HepG2 (cell line): ENCODE results near the gene TUBGCP3. TPM values are rescaled to one million over a fixed set of nuclear protein-coding genes. Genes with fewer than 3 reads are reported as not detected.

ENCODE experiments used
- CAMTA2 ChIP-seq: sonication (generic); formaldehyde crosslinking; IDR thresholded peaks from 2 replicates; pipeline ENCODE4 v1.4.0; 2020; ENCODE audit warnings: mild to moderate bottlenecking, missing genetic modification reagents, borderline replicate concordance
- GATA4 ChIP-seq: sonication (generic); IDR thresholded peaks from 2 replicates; pipeline ENCODE4 v1.6.1; 2016; ENCODE audit warnings: antibody characterized with exemption, low read depth, borderline replicate concordance
- KLF11 ChIP-seq: IDR thresholded peaks from 2 replicates; pipeline ENCODE4 v1.6.1; 2016; ENCODE audit warnings: missing compliant biosample characterization
- MTF2 ChIP-seq: sonication (generic); formaldehyde crosslinking; IDR thresholded peaks from 2 replicates; pipeline ENCODE4 v1.5.0; 2020; ENCODE audit warnings: missing genetic modification reagents, borderline replicate concordance
- NFIB ChIP-seq: sonication (generic); formaldehyde crosslinking; IDR thresholded peaks from 2 replicates; pipeline ENCODE4 v1.9.0; 2021; ENCODE audit warnings: missing genetic modification reagents, mild to moderate bottlenecking, borderline replicate concordance
- NR2F1 ChIP-seq, 2 experiments: fragments of 450-650 bp in 1 of 2; formaldehyde crosslinking in 1 of 2; IDR thresholded peaks; 2 replicates each; pipeline versions ENCODE4 v1.5.0 to v1.6.1; 2016 to 2020; ENCODE audit warnings: mild to moderate bottlenecking in 1 of 2, missing compliant biosample characterization in 1 of 2, missing genetic modification reagents in 1 of 2, moderate library complexity in 1 of 2
- PCBP2 ChIP-seq: fragments of 200-400 bp; formaldehyde crosslinking; optimal IDR thresholded peaks from 2 replicates; pipeline ENCODE3; 2018; ENCODE audit warnings: low read length, low read depth; ENCODE audit not compliant: poor library complexity, severe bottlenecking
- RAD21 ChIP-seq: fragments of 450-650 bp; formaldehyde crosslinking; IDR thresholded peaks from 2 replicates; pipeline ENCODE4 v1.5.0; 2020; ENCODE audit warnings: mild to moderate bottlenecking
- TGIF2 ChIP-seq: IDR thresholded peaks from 2 replicates; pipeline ENCODE4 v1.6.1; 2016; ENCODE audit warnings: control low read depth, missing compliant biosample characterization
- ZFP41 ChIP-seq: sonication (generic); formaldehyde crosslinking; IDR thresholded peaks from 2 replicates; pipeline ENCODE4 v1.4.0; 2020; ENCODE audit warnings: mild to moderate bottlenecking, missing genetic modification reagents, borderline replicate concordance
- ZNF468 ChIP-seq: sonication (generic); formaldehyde crosslinking; IDR thresholded peaks from 2 replicates; pipeline ENCODE4 v1.8.0; 2022; ENCODE audit warnings: mild to moderate bottlenecking, moderate library complexity, missing genetic modification reagents
- ZNF703 ChIP-seq: sonication (generic); formaldehyde crosslinking; IDR thresholded peaks from 2 replicates; pipeline ENCODE4 v1.5.1; 2020; ENCODE audit warnings: missing genetic modification reagents, mild to moderate bottlenecking, moderate library complexity, borderline replicate concordance
- ZNF746 ChIP-seq: sonication (generic); formaldehyde crosslinking; IDR thresholded peaks from 2 replicates; pipeline ENCODE4 v1.8.0; 2022; ENCODE audit warnings: mild to moderate bottlenecking, missing genetic modification reagents
- polyA plus RNA-seq, 8 experiments: library from polyadenylated mRNA; depleted of rRNA in 3 of 8; stranded (reverse) in 7 of 8; unstranded in 1 of 8; fragments of >200 nt; fragmentation: Illumina TruSeq in 4 of 8; extraction: Trizol in 4 of 8; gene quantifications; 2 replicates each; pipeline versions ENCODE4 v1.2.1 to v1.2.3, GENCODE V29; 2011 to 2016; ENCODE audit warnings: low read depth in 4 of 8, missing spikeins in 1 of 8, mixed read lengths in 1 of 8; ENCODE audit not compliant: insufficient read depth in 1 of 8
- total RNA-seq, 5 experiments: library from RNA; depleted of rRNA; stranded (reverse); fragments of >200 nt; fragmentation: Illumina TruSeq; extraction: Trizol; gene quantifications; 2 replicates each; pipeline ENCODE4 v1.2.3, GENCODE V29; 2016; ENCODE audit warnings: low read depth in 1 of 5
- TF ChIP-seq, protein P1 (sequence below): IDR thresholded peaks from 2 replicates; pipeline ENCODE4 v1.6.1; 2018; ENCODE audit warnings: missing genetic modification reagents
- TF ChIP-seq, protein P2 (sequence below): sonication (generic); formaldehyde crosslinking; IDR thresholded peaks from 2 replicates; pipeline ENCODE4 v1.5.0; 2020; ENCODE audit warnings: missing genetic modification reagents, mild to moderate bottlenecking, borderline replicate concordance
- TF ChIP-seq, protein P3 (sequence below): sonication (generic); formaldehyde crosslinking; IDR thresholded peaks from 2 replicates; pipeline ENCODE4; 2020; ENCODE audit warnings: missing genetic modification reagents, mild to moderate bottlenecking, borderline replicate concordance
- TF ChIP-seq, protein P4 (sequence below): sonication (generic); formaldehyde crosslinking; IDR thresholded peaks from 2 replicates; pipeline ENCODE4 v1.5.1; 2020; ENCODE audit warnings: missing genetic modification reagents, mild to moderate bottlenecking, borderline replicate concordance
- TF ChIP-seq, protein P5 (sequence below): sonication (generic); formaldehyde crosslinking; IDR thresholded peaks from 2 replicates; pipeline ENCODE4 v1.4.0; 2020; ENCODE audit warnings: missing genetic modification reagents, borderline replicate concordance

Gene TUBGCP3
- total and polyA plus RNA-seq, 2 of the 13 experiments (the other 11 are each of a cell fraction or from before 2014, with no cell fraction given) = 12.6 to 15.5 TPM

DNA sequence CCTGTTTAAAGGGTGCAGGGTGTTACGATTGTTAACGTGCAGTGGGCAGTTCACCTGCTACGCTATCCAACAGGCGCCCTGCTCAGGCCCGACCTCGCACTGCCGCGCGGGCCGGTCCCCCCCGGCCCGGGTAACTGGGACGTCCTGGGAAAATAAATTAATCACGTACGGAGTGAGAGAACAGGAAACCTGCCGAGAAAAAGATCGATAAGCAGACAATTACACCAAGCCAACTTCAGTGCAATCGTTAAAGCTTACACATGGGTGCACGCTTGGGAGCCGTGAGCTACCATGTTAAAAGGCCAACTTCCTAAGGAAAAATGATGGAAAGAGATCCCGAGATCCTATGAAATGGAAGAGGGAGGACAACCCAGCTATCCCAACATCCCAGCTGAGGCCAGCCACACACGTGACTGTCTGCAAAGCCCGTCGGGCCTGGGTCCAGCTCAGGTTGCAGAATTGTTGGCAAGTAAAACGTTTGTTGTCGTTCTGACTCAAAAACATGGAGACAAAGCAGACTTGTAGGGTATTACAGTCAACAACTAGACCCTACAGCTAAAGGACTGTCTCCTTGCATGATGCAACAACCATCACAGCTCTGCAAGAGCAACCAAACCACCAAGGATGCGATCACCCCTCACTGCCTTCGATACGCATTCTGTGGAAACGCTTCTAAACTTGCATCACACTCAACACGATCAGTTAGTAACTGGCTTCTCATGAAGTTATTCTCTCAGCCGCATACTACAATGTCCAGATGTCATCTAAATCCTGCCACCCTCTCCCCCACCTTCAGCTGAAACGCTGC lies 741 bp upstream of the TUBGCP3 start (continued):
- TF ChIP-seq, protein P1, sequence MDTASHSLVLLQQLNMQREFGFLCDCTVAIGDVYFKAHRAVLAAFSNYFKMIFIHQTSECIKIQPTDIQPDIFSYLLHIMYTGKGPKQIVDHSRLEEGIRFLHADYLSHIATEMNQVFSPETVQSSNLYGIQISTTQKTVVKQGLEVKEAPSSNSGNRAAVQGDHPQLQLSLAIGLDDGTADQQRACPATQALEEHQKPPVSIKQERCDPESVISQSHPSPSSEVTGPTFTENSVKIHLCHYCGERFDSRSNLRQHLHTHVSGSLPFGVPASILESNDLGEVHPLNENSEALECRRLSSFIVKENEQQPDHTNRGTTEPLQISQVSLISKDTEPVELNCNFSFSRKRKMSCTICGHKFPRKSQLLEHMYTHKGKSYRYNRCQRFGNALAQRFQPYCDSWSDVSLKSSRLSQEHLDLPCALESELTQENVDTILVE = no peak
- TF ChIP-seq ZFP41 = no peak
- TF ChIP-seq ZNF468 (CRISPR knock-in tag) = no peak
- no peak for TF ChIP-seq GATA4
- TF ChIP-seq, protein P2, sequence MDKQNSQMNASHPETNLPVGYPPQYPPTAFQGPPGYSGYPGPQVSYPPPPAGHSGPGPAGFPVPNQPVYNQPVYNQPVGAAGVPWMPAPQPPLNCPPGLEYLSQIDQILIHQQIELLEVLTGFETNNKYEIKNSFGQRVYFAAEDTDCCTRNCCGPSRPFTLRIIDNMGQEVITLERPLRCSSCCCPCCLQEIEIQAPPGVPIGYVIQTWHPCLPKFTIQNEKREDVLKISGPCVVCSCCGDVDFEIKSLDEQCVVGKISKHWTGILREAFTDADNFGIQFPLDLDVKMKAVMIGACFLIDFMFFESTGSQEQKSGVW (CRISPR knock-in tag) = 0 out of 2 replicates have a peak, but pooled peaks have one; percentile 18
- 0 out of 2 replicates have a peak, but pooled peaks have one; percentile 45 for TF ChIP-seq MTF2 (CRISPR knock-in tag)
- no peak for TF ChIP-seq ZNF703 (CRISPR knock-in tag)
- no peak for TF ChIP-seq TGIF2
- no peak for TF ChIP-seq RAD21 (CRISPR knock-in tag)
- TF ChIP-seq PCBP2 = no peak
- no peak for TF ChIP-seq NFIB
- no peak for TF ChIP-seq CAMTA2 (CRISPR knock-in tag)
- TF ChIP-seq, protein P3, sequence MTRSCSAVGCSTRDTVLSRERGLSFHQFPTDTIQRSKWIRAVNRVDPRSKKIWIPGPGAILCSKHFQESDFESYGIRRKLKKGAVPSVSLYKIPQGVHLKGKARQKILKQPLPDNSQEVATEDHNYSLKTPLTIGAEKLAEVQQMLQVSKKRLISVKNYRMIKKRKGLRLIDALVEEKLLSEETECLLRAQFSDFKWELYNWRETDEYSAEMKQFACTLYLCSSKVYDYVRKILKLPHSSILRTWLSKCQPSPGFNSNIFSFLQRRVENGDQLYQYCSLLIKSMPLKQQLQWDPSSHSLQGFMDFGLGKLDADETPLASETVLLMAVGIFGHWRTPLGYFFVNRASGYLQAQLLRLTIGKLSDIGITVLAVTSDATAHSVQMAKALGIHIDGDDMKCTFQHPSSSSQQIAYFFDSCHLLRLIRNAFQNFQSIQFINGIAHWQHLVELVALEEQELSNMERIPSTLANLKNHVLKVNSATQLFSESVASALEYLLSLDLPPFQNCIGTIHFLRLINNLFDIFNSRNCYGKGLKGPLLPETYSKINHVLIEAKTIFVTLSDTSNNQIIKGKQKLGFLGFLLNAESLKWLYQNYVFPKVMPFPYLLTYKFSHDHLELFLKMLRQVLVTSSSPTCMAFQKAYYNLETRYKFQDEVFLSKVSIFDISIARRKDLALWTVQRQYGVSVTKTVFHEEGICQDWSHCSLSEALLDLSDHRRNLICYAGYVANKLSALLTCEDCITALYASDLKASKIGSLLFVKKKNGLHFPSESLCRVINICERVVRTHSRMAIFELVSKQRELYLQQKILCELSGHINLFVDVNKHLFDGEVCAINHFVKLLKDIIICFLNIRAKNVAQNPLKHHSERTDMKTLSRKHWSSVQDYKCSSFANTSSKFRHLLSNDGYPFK = no peak
- TF ChIP-seq, protein P4, sequence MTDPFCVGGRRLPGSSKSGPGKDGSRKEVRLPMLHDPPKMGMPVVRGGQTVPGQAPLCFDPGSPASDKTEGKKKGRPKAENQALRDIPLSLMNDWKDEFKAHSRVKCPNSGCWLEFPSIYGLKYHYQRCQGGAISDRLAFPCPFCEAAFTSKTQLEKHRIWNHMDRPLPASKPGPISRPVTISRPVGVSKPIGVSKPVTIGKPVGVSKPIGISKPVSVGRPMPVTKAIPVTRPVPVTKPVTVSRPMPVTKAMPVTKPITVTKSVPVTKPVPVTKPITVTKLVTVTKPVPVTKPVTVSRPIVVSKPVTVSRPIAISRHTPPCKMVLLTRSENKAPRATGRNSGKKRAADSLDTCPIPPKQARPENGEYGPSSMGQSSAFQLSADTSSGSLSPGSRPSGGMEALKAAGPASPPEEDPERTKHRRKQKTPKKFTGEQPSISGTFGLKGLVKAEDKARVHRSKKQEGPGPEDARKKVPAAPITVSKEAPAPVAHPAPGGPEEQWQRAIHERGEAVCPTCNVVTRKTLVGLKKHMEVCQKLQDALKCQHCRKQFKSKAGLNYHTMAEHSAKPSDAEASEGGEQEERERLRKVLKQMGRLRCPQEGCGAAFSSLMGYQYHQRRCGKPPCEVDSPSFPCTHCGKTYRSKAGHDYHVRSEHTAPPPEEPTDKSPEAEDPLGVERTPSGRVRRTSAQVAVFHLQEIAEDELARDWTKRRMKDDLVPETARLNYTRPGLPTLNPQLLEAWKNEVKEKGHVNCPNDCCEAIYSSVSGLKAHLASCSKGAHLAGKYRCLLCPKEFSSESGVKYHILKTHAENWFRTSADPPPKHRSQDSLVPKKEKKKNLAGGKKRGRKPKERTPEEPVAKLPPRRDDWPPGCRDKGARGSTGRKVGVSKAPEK (CRISPR knock-in tag) = no peak
- no peak for TF ChIP-seq KLF11 (CRISPR knock-in tag)
- TF ChIP-seq ZNF746 (CRISPR knock-in tag) = no peak
- TF ChIP-seq, protein P5, sequence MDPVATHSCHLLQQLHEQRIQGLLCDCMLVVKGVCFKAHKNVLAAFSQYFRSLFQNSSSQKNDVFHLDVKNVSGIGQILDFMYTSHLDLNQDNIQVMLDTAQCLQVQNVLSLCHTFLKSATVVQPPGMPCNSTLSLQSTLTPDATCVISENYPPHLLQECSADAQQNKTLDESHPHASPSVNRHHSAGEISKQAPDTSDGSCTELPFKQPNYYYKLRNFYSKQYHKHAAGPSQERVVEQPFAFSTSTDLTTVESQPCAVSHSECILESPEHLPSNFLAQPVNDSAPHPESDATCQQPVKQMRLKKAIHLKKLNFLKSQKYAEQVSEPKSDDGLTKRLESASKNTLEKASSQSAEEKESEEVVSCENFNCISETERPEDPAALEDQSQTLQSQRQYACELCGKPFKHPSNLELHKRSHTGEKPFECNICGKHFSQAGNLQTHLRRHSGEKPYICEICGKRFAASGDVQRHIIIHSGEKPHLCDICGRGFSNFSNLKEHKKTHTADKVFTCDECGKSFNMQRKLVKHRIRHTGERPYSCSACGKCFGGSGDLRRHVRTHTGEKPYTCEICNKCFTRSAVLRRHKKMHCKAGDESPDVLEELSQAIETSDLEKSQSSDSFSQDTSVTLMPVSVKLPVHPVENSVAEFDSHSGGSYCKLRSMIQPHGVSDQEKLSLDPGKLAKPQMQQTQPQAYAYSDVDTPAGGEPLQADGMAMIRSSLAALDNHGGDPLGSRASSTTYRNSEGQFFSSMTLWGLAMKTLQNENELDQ (CRISPR knock-in tag) = no peak
- no peak for TF ChIP-seq NR2F1 (CRISPR knock-in tag; IDR thresholded peaks at IDR 0.05)
